LNCAP (cell line): ENCODE measurements around the gene CLK3.

Experiments
- CTCF ChIP-seq: fragments of 450-650 bp; IDR thresholded peaks from 2 replicates; pipeline ENCODE4 v1.5.1; 2017; ENCODE audit warnings: mild to moderate bottlenecking

The CLK3 gene

GRCh38 chr15:74667975-74668374, 52.3 kb downstream of the CLK3 start:
- no peak for TF ChIP-seq CTCF

DNA sequence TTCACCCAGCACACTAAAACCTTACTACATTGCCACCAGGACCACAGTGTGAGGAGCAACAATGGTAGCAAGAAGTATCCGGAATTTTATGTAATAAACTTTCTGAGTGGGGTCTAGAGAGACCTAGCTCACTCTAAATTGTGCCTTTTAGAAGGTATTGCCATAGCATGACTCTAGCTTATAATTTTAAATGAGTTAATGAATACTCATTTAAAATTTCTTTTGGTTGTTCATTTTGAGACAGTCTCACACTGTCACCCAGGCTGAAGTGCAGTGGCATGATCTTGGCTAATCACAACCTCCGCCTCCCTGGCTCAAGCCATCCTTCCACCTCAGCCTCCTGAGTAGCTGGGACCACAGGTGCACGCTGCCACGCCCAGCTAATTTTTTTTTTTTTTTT, 54.0 kb downstream of the CLK3 start:
- TF ChIP-seq CTCF = no peak

- TF ChIP-seq CTCF = no peak
Observed at GRCh38 chr15:74674161-74674560, 58.5 kb downstream of the CLK3 start.

GRCh38 chr15:74676801-74677200, 61.2 kb downstream of the CLK3 start:
- no peak for TF ChIP-seq CTCF
